HCT116 (cell line): ENCODE data around the gene GUCA2A. TPM values are rescaled to one million over a fixed set of nuclear protein-coding genes. Genes with fewer than 3 reads are reported as not detected.

Experiments
- ATAC-seq: fragments of 200-7000 bp; cut with Tn5 transposase; 2 replicates; pipeline ENCODE4 v1.9.1; 2020; ENCODE audit warnings: mild to moderate bottlenecking, moderate library complexity
- BruUV-seq: library from RNA; stranded (reverse); fragments of 400-500 nt; replicated peaks from 2 replicates; lab custom pipeline; 2021; lab: Mats Ljungman, UMichigan
- CTCF ChIA-PET: fragments of 300-600 bp; sonication (Branson Sonifier 250); formaldehyde crosslinking; loops from one replicate; lab custom pipeline; 2021; ENCODE audit warnings: antibody characterized with exemption; lab: Charles Lee
- POLR2A ChIA-PET: fragments of 300-600, 350-600 bp; sonication (Branson Sonifier 250); formaldehyde crosslinking; loops from one replicate; lab custom pipeline; 2021; ENCODE audit warnings: antibody characterized with exemption; lab: Charles Lee
- RAD21 ChIA-PET, 2 experiments: fragments of 300-600 bp; sonication (Branson Sonifier 250); formaldehyde crosslinking; loops; one replicate each; lab custom pipeline; 2023; ENCODE audit warnings: low total read pairs in 2 of 2; ENCODE audit not compliant: uncharacterized antibody in 2 of 2, unreplicated experiment in 2 of 2, low non-redundant PET in 1 of 2; lab: Charles Lee
- DNase-seq: peaks from one replicate; pipeline ENCODE4 v3.0.0-alpha.2; 2010; ENCODE audit warnings: low read depth, low spot score
- H2AFZ ChIP-seq: fragments of 200-600 bp; shearing (Covaris generic), sonication (generic); 2 replicates; pipeline ENCODE4 v1.6.1; 2017; ENCODE audit warnings: low read depth, mixed run types, mixed read lengths, antibody characterized with exemption, low read length; ENCODE audit not compliant: poor library complexity, severe bottlenecking
- H3K27ac ChIP-seq: 2 replicates; pipeline ENCODE4 v1.5.1; 2012; ENCODE audit warnings: low read depth, low read length
- H3K27me3 ChIP-seq: fragments of 200-600 bp; sonication (generic); 2 replicates; pipeline ENCODE4 v1.6.1; 2016; ENCODE audit warnings: mixed run types, low read length, mixed read lengths; ENCODE audit not compliant: insufficient read depth
- H3K36me3 ChIP-seq, 2 experiments: fragments of 200-500 bp in 1 of 2; fragments of 200-600 bp in 1 of 2; sonication (Bioruptor generic) in 1 of 2; sonication (generic) in 1 of 2; 2 replicates each; pipeline versions ENCODE4 v1.5.1 to v1.6.1; 2014 to 2016; ENCODE audit warnings: low read length in 2 of 2, inconsistent platforms in 1 of 2, mixed read lengths in 1 of 2, mixed run types in 1 of 2; ENCODE audit not compliant: insufficient read depth in 2 of 2, control insufficient read depth in 1 of 2
- H3K4me1 ChIP-seq, 2 experiments: fragments of 200-600 bp in 1 of 2; sonication (generic) in 1 of 2; 2 replicates each; pipeline versions ENCODE4 v1.5.1 to v1.6.1; 2012 to 2017; ENCODE audit warnings: low read length in 2 of 2, inconsistent platforms in 1 of 2, mild to moderate bottlenecking in 1 of 2, mixed read lengths in 1 of 2, mixed run types in 1 of 2, moderate library complexity in 1 of 2; ENCODE audit not compliant: insufficient read depth in 2 of 2, control insufficient read depth in 1 of 2
- H3K4me2 ChIP-seq: fragments of 200-600 bp; sonication (generic); 2 replicates; pipeline ENCODE4 v1.6.1; 2017; ENCODE audit warnings: mixed run types, low read length, mixed read lengths
- H3K4me3 ChIP-seq, 2 experiments: fragments of 200-600 bp in 1 of 2; sonication (generic) in 1 of 2; replicated peaks in 1 of 2; 2 replicates each; pipeline ENCODE4 v1.5.1; 2011 to 2016; ENCODE audit warnings: low read length in 2 of 2, control low read depth in 1 of 2, low read depth in 1 of 2, mild to moderate bottlenecking in 1 of 2, mixed read lengths in 1 of 2, mixed run types in 1 of 2
- H3K79me2 ChIP-seq: fragments of 200-600 bp; sonication (generic); 2 replicates; pipeline ENCODE4 v1.6.1; 2017; ENCODE audit warnings: mild to moderate bottlenecking, mixed run types, low read length, moderate library complexity, mixed read lengths; ENCODE audit not compliant: insufficient read depth
- H3K9ac ChIP-seq: fragments of 200-600 bp; sonication (generic); 2 replicates; pipeline ENCODE4 v1.6.1; 2016; ENCODE audit warnings: low read length, mixed read lengths
- H3K9me2 ChIP-seq: fragments of 200-600 bp; sonication (generic), shearing (Covaris generic); 2 replicates; pipeline ENCODE4 v1.6.1; 2017; ENCODE audit warnings: mixed run types, mild to moderate bottlenecking, moderate library complexity; ENCODE audit not compliant: insufficient read depth
- H3K9me3 ChIP-seq, 2 experiments: fragments of 200-500 bp in 1 of 2; fragments of 200-600 bp in 1 of 2; sonication (Bioruptor generic) in 1 of 2; sonication (generic) in 1 of 2; 2 replicates each; pipeline ENCODE4 v1.6.1; 2014 to 2017; ENCODE audit warnings: low read length in 2 of 2, mixed read lengths in 2 of 2, inconsistent platforms in 1 of 2, low read depth in 1 of 2, mild to moderate bottlenecking in 1 of 2, mixed run types in 1 of 2, moderate library complexity in 1 of 2; ENCODE audit not compliant: control insufficient read depth in 1 of 2, insufficient read depth in 1 of 2
- H4K20me1 ChIP-seq: fragments of 200-600 bp; sonication (generic), shearing (Covaris generic); 2 replicates; pipeline ENCODE4 v1.6.1; 2017; ENCODE audit warnings: mixed run types, mild to moderate bottlenecking, moderate library complexity; ENCODE audit not compliant: insufficient read depth
- CBX3 ChIP-seq: IDR thresholded peaks from 2 replicates; pipeline ENCODE4 v1.6.1; 2012; ENCODE audit warnings: low read depth
- CEBPB ChIP-seq: IDR thresholded peaks from 2 replicates; pipeline ENCODE4 v1.6.1; 2012; ENCODE audit warnings: low read depth
- EGR1 ChIP-seq: IDR thresholded peaks from 2 replicates; pipeline ENCODE4 v1.6.1; 2012; ENCODE audit warnings: low read depth
- EZH2 ChIP-seq: fragments of 200-600 bp; sonication (generic); IDR thresholded peaks from 2 replicates; pipeline ENCODE4 v1.6.1; 2017; ENCODE audit warnings: antibody characterized with exemption, mixed run types
- EZH2phosphoT487 ChIP-seq: fragments of 200-600 bp; IDR thresholded peaks from 2 replicates; pipeline ENCODE4 v1.6.1; 2018; ENCODE audit warnings: antibody characterized with exemption, borderline replicate concordance
- FOSL1 ChIP-seq: IDR thresholded peaks from 2 replicates; pipeline ENCODE4 v1.6.1; 2012; ENCODE audit warnings: low read depth
- JUND ChIP-seq: IDR thresholded peaks from 2 replicates; pipeline ENCODE4 v1.6.1; 2012
- MAX ChIP-seq: IDR thresholded peaks from 2 replicates; pipeline ENCODE4 v1.6.1; 2012
- POLR2A ChIP-seq: IDR thresholded peaks from 2 replicates; pipeline ENCODE4 v1.7.0; 2011; ENCODE audit warnings: borderline replicate concordance; ENCODE audit not compliant: insufficient read depth, insufficient read length; ENCODE audit errors: extremely low read depth
- POLR2AphosphoS5 ChIP-seq: IDR thresholded peaks from 2 replicates; pipeline ENCODE4 v1.6.1; 2011; ENCODE audit warnings: mild to moderate bottlenecking, low read depth, low read length, moderate library complexity
- RAD21 ChIP-seq: IDR thresholded peaks from 2 replicates; pipeline ENCODE4 v1.6.1; 2012; ENCODE audit warnings: low read depth, mild to moderate bottlenecking
- SP1 ChIP-seq: IDR thresholded peaks from 2 replicates; pipeline ENCODE4 v1.6.1; 2012; ENCODE audit warnings: low read depth
- SRF ChIP-seq: IDR thresholded peaks from 2 replicates; pipeline ENCODE4 v1.6.1; 2012; ENCODE audit warnings: low read depth
- ZFX ChIP-seq: fragments of 450-650 bp; IDR thresholded peaks from 2 replicates; pipeline ENCODE4 v1.6.1; 2017
- ZNF274 ChIP-seq: fragments of 200-500 bp; sonication (Bioruptor generic); IDR thresholded peaks from 2 replicates; pipeline ENCODE4 v1.6.1; 2014; ENCODE audit warnings: mild to moderate bottlenecking, low read depth, low read length, inconsistent platforms
- intact Hi-C: fragments of 100-400 bp; cut with micrococcal nuclease; formaldehyde crosslinking; loops from 2 replicates; pipeline ENCODE4 v1.10.0; 2022
- total RNA-seq: library from RNA; stranded (reverse); gene quantifications from one replicate; pipeline ENCODE4 v1.2.1, GENCODE V29; 2021; ENCODE audit not compliant: unreplicated experiment

GUCA2A gene
- total RNA-seq, 1 experiment from 2014 or later, result not detected

GRCh38 chr1:42165511-42166210, 1.1 kb upstream of the GUCA2A start:
- ATAC-seq (peak; percentile 83), DNase-seq (peak; percentile 38)
- CTCF ChIA-PET, result interaction anchor here (1.3 kb wide), 1 partner anchor 9 kb away, joined by 3 read pairs; no protein-coding TSS in a partner anchor
- H3K9me2 ChIP-seq, result no peaks in the 10 kb centered on the region
- H3K4me1 ChIP-seq, result peaks cover 19 to 32% of the 10 kb centered on the region in 2 experiments
- peak overlapping the region; percentile 82 for H3K4me2 ChIP-seq
- H3K4me3 ChIP-seq, result peak overlapping the region in 1 of 2 experiments; percentile 35; a peak in 2 of 4 replicates
- POLR2A ChIA-PET, result no interaction called here
- no peaks in the 10 kb centered on the region for H3K79me2 ChIP-seq
- RAD21 ChIA-PET, result no interaction called here
- TF ChIP-seq POLR2AphosphoS5 (peak; percentile 50), ZFX (no peak)
- no peak overlapping the region for H3K9ac ChIP-seq
- H3K36me3 ChIP-seq, result no peaks in the 10 kb centered on the region
- H3K27ac ChIP-seq, result peak overlapping the region; percentile 45; the same call in 1 of the 2 replicates
- intact Hi-C loops, result no loop called here
- peak overlapping the region; percentile 45 for H2AFZ ChIP-seq
- no peaks in the 10 kb centered on the region for H3K27me3 ChIP-seq
- no peaks in the 10 kb centered on the region for H4K20me1 ChIP-seq
- BruUV-seq, result no TSS peak
- no peaks in the 10 kb centered on the region for H3K9me3 ChIP-seq

GRCh38 chr1:42163536-42164503, 725 bp downstream of the GUCA2A start:
- Histone ChIP-seq H3K9me3 (no peaks in the 10 kb centered on the region), H3K79me2 (no peaks in the 10 kb centered on the region), H3K36me3 (no peaks in the 10 kb centered on the region), H3K4me2 (no peak overlapping the region), H3K9ac (no peak overlapping the region), H3K27ac (no peak overlapping the region), H2AFZ (no peak overlapping the region), H3K27me3 (no peaks in the 10 kb centered on the region), H3K4me3 (no peak overlapping the region), H3K4me1 (peaks cover 19 to 32% of the 10 kb centered on the region in 2 experiments), H4K20me1 (no peaks in the 10 kb centered on the region), H3K9me2 (no peaks in the 10 kb centered on the region)
- BruUV-seq, result no TSS peak
- no peak for DNase-seq
- intact Hi-C loops, result no loop called here
- no peak for ATAC-seq
- POLR2A ChIA-PET, result no interaction called here
- CTCF ChIA-PET, result interaction anchor here (0.6 to 2.0 kb wide), 3 partner anchors 8 to 215 kb away, joined by 3 to 9 read pairs (median 4); no protein-coding TSS in a partner anchor
- TF ChIP-seq POLR2AphosphoS5 (no peak), POLR2A (no peak), JUND (no peak), ZNF274 (no peak), EZH2 (no peak), CBX3 (no peak), ZFX (no peak), SP1 (no peak), EZH2phosphoT487 (no peak), EGR1 (no peak), RAD21 (no peak), CEBPB (no peak), MAX (no peak), SRF (no peak), FOSL1 (no peak)
- RAD21 ChIA-PET, result no interaction called here
